HepG2 (cell line): ENCODE measurements around the gene CACNB4. TPM values are rescaled to one million over a fixed set of nuclear protein-coding genes. Genes with fewer than 3 reads are reported as not detected.

Source experiments
- ATAD3A ChIP-seq: sonication (generic); formaldehyde crosslinking; IDR thresholded peaks from 2 replicates; pipeline ENCODE4 v1.4.0; 2020; ENCODE audit warnings: missing genetic modification reagents
- EEA1 ChIP-seq: sonication (generic); formaldehyde crosslinking; IDR thresholded peaks from 2 replicates; pipeline ENCODE4 v1.5.1; 2020; ENCODE audit warnings: mild to moderate bottlenecking, missing genetic modification reagents, borderline replicate concordance
- ETS1 ChIP-seq: sonication (generic); formaldehyde crosslinking; IDR thresholded peaks from 2 replicates; pipeline ENCODE4 v1.4.0; 2020; ENCODE audit warnings: missing genetic modification reagents
- FOSL1 ChIP-seq: sonication (generic); formaldehyde crosslinking; IDR thresholded peaks from 2 replicates; pipeline ENCODE4 v1.9.0; 2021; ENCODE audit warnings: missing genetic modification reagents, borderline replicate concordance
- HNRNPK ChIP-seq: fragments of 200-400 bp; formaldehyde crosslinking; IDR thresholded peaks from 2 replicates; pipeline ENCODE4 v1.6.1; 2018; ENCODE audit warnings: low read length, low read depth, moderate library complexity, mild to moderate bottlenecking; ENCODE audit not compliant: poor library complexity, severe bottlenecking
- MTA3 ChIP-seq: sonication (generic); formaldehyde crosslinking; IDR thresholded peaks from 2 replicates; pipeline ENCODE4 v1.4.0; 2020; ENCODE audit warnings: missing genetic modification reagents
- NFIB ChIP-seq: sonication (generic); formaldehyde crosslinking; IDR thresholded peaks from 2 replicates; pipeline ENCODE4 v1.9.0; 2021; ENCODE audit warnings: missing genetic modification reagents, mild to moderate bottlenecking, borderline replicate concordance
- RFXANK ChIP-seq: IDR thresholded peaks from 2 replicates; pipeline ENCODE4 v1.6.1; 2016
- SAFB2 ChIP-seq: sonication (generic); formaldehyde crosslinking; IDR thresholded peaks from 2 replicates; pipeline ENCODE4 v1.5.1; 2020; ENCODE audit warnings: missing genetic modification reagents, low read depth, mild to moderate bottlenecking, borderline replicate concordance
- SCMH1 ChIP-seq: sonication (generic); formaldehyde crosslinking; IDR thresholded peaks from 2 replicates; pipeline ENCODE4 v1.9.0; 2021; ENCODE audit warnings: missing genetic modification reagents, mild to moderate bottlenecking, borderline replicate concordance
- SMARCE1 ChIP-seq: fragments of 450-650 bp; IDR thresholded peaks from 2 replicates; pipeline ENCODE4 v1.6.1; 2017; ENCODE audit warnings: borderline replicate concordance
- TSC22D2 ChIP-seq: sonication (generic); formaldehyde crosslinking; IDR thresholded peaks from 2 replicates; pipeline ENCODE4 v1.5.1; 2020; ENCODE audit warnings: missing genetic modification reagents, mild to moderate bottlenecking, borderline replicate concordance
- ZNF225 ChIP-seq: sonication (generic); formaldehyde crosslinking; IDR thresholded peaks from 2 replicates; pipeline ENCODE4 v1.4.0; 2020; ENCODE audit warnings: mild to moderate bottlenecking, missing genetic modification reagents
- ZNF326 ChIP-seq: sonication (generic); formaldehyde crosslinking; IDR thresholded peaks from 2 replicates; pipeline ENCODE4 v1.4.0; 2020; ENCODE audit warnings: missing genetic modification reagents, borderline replicate concordance
- ZNF441 ChIP-seq: sonication (generic); formaldehyde crosslinking; IDR thresholded peaks from 2 replicates; pipeline ENCODE4 v1.7.0; 2021; ENCODE audit warnings: missing genetic modification reagents, borderline replicate concordance
- ZNF512B ChIP-seq: sonication (generic); formaldehyde crosslinking; IDR thresholded peaks from 2 replicates; pipeline ENCODE4 v1.5.1; 2020; ENCODE audit warnings: missing genetic modification reagents, mild to moderate bottlenecking, borderline replicate concordance
- ZNF557 ChIP-seq: sonication (generic); formaldehyde crosslinking; IDR thresholded peaks from 2 replicates; pipeline ENCODE4 v1.4.0; 2020; ENCODE audit warnings: missing genetic modification reagents
- polyA plus RNA-seq, 8 experiments: library from polyadenylated mRNA; depleted of rRNA in 3 of 8; stranded (reverse) in 7 of 8; unstranded in 1 of 8; fragments of >200 nt; fragmentation: Illumina TruSeq in 4 of 8; extraction: Trizol in 4 of 8; gene quantifications; 2 replicates each; pipeline versions ENCODE4 v1.2.1 to v1.2.3, GENCODE V29; 2011 to 2016; ENCODE audit warnings: low read depth in 4 of 8, missing spikeins in 1 of 8, mixed read lengths in 1 of 8; ENCODE audit not compliant: insufficient read depth in 1 of 8
- total RNA-seq, 5 experiments: library from RNA; depleted of rRNA; stranded (reverse); fragments of >200 nt; fragmentation: Illumina TruSeq; extraction: Trizol; gene quantifications; 2 replicates each; pipeline ENCODE4 v1.2.3, GENCODE V29; 2016; ENCODE audit warnings: low read depth in 1 of 5
- TF ChIP-seq, protein P1 (sequence below): sonication (generic); formaldehyde crosslinking; IDR thresholded peaks from 2 replicates; pipeline ENCODE4 v1.4.0; 2020; ENCODE audit warnings: missing genetic modification reagents; ENCODE audit errors: not compliant biosample characterization
- TF ChIP-seq, protein P2 (sequence below): sonication (generic); formaldehyde crosslinking; IDR thresholded peaks from 2 replicates; pipeline ENCODE4 v1.8.1; 2023; ENCODE audit warnings: mild to moderate bottlenecking, missing genetic modification reagents, borderline replicate concordance

CACNB4 gene
- total and polyA plus RNA-seq, 2 of the 13 experiments (the other 11 are each of a cell fraction or from before 2014, with no cell fraction given): 5.1 to 14.3 TPM

DNA sequence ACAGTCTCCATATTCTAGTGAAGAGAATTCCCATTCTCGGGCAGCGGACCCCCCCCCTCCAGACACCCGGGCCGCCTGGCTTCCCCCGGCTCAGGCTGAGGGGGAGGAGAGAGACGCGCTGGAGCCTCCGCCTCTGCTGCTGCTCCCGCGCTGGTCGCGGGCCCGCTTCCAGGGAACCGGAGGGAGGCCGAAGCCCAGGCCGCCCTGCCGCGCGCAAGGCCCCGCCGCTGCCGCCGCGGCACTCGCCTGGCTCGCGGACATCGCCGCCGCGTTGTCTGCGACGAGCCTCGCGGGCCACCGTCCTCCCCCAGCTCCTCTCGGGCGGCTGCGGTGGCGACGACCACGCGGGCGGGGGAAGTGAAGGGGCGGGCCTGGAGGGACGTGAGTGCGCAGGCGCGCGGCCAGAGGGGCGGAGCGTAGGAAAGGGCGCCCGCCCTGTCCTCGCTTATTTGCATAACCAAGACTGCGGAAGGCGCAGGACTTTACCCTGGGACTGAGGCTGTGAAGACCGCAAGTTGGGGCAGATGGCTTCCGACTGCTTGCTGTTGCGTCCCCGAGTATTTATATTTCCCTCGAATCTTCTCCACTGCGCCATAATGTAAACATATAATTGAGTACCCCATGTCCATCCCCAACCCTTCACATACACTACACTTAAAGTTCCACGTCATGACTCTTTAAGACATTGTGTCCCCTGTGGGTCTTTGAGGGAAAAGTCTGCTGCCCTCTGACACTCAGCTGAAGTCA lies 270.5 kb downstream of the CACNB4 start, which contains the start of gene ARL5A (continued):
- peak; percentile 30; the same call in 1 of the 2 replicates for TF ChIP-seq ZNF225 (CRISPR knock-in tag)
- peak; percentile 95; the same call in 1 of the 2 replicates for TF ChIP-seq SAFB2 (CRISPR knock-in tag)
- TF ChIP-seq, protein P1, sequence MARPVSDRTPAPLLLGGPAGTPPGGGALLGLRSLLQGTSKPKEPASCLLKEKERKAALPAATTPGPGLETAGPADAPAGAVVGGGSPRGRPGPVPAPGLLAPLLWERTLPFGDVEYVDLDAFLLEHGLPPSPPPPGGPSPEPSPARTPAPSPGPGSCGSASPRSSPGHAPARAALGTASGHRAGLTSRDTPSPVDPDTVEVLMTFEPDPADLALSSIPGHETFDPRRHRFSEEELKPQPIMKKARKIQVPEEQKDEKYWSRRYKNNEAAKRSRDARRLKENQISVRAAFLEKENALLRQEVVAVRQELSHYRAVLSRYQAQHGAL (CRISPR knock-in tag): peak; percentile 10
- no peak for TF ChIP-seq NFIB (CRISPR knock-in tag)
- TF ChIP-seq ATAD3A (CRISPR knock-in tag): no peak
- TF ChIP-seq HNRNPK: peak; percentile 43
- TF ChIP-seq, protein P2, sequence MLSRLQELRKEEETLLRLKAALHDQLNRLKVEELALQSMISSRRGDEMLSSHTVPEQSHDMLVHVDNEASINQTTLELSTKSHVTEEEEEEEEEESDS (CRISPR knock-in tag): 0 out of 2 replicates have a peak, but pooled peaks have one; percentile 18
- TF ChIP-seq SCMH1 (CRISPR knock-in tag): no peak
- TF ChIP-seq SMARCE1: no peak
- no peak; the same call in 1 of the 2 replicates for TF ChIP-seq ZNF441
- peak; percentile 67; the same call in 1 of the 2 replicates for TF ChIP-seq ETS1 (CRISPR knock-in tag)
- peak; percentile 41; the same call in 1 of the 2 replicates for TF ChIP-seq ZNF557
- no peak for TF ChIP-seq ZNF326 (CRISPR knock-in tag)
- TF ChIP-seq MTA3 (CRISPR knock-in tag): no peak
- peak; percentile 61; the same call in 1 of the 2 replicates for TF ChIP-seq TSC22D2 (CRISPR knock-in tag)
- peak; percentile 64; the same call in 1 of the 2 replicates for TF ChIP-seq RFXANK
- no peak for TF ChIP-seq ZNF512B (CRISPR knock-in tag)
- TF ChIP-seq EEA1 (CRISPR knock-in tag): peak; percentile 91; the same call in 1 of the 2 replicates
- TF ChIP-seq FOSL1 (CRISPR knock-in tag): no peak
